ENCODE results near the gene SULT1C3. TPM values are rescaled to one million over a fixed set of nuclear protein-coding genes. Genes with fewer than 3 reads are reported as not detected.
"Not testable (repeated sequence)": the region's sequence is repeated elsewhere in the genome, so short reads cannot be mapped to it uniquely, and the experiment has no call there.

Gene SULT1C3
- total RNA-seq, 2 donors from 2014 or later, result not detected

GRCh38 chr2:108262036-108262435 is 22.3 kb downstream of the SULT1C3 start:
- Mint-ChIP-seq H3K27ac (no peak overlapping the region), H3K4me3 (no peak overlapping the region), H3K27me3 (peaks cover 40% of the 10 kb centered on the region), H3K4me1 (no peaks in the 10 kb centered on the region), H3K36me3 (ENCODE audit: low read depth) (no peaks in the 10 kb centered on the region)
- DNase-seq (no peak), ATAC-seq (no peak)
- H3K9me3 ChIP-seq (ENCODE audit: control insufficient read depth, low read length, poor library complexity, severe bottlenecking), result no peaks in the 10 kb centered on the region

- no peaks in the 10 kb centered on the region for H3K9me3 ChIP-seq (ENCODE audit: control insufficient read depth, low read length, poor library complexity, severe bottlenecking)
- ATAC-seq (no peak), DNase-seq (no peak)
- peaks cover 54% of the 10 kb centered on the region for H3K27me3 Mint-ChIP-seq
- no peaks in the 10 kb centered on the region for H3K36me3 Mint-ChIP-seq (ENCODE audit: low read depth)
- H3K4me3 Mint-ChIP-seq, result no peak overlapping the region
- H3K4me1 Mint-ChIP-seq, result no peaks in the 10 kb centered on the region
- H3K27ac Mint-ChIP-seq, result no peak overlapping the region
These were observed 23.6 kb downstream of the SULT1C3 start for GRCh38 chr2:108263401-108263800.

GRCh38 chr2:108266218-108266617 is 26.4 kb downstream of the SULT1C3 start:
- H3K36me3 Mint-ChIP-seq (ENCODE audit: low read depth), result no peaks in the 10 kb centered on the region
- no peak for ATAC-seq
- no peaks in the 10 kb centered on the region for H3K9me3 ChIP-seq (ENCODE audit: control insufficient read depth, low read length, poor library complexity, severe bottlenecking)

GRCh38 chr2:108267101-108267500 is 27.3 kb downstream of the SULT1C3 start:
- H3K27me3 Mint-ChIP-seq, result peaks cover 67% of the 10 kb centered on the region
- ATAC-seq, result no peak
- no peak overlapping the region for H3K27ac Mint-ChIP-seq
- H3K9me3 ChIP-seq (ENCODE audit: control insufficient read depth, low read length, poor library complexity, severe bottlenecking), result no peaks in the 10 kb centered on the region
- H3K4me1 Mint-ChIP-seq, result peaks cover 3% of the 10 kb centered on the region
- H3K4me3 Mint-ChIP-seq, result no peak overlapping the region
- DNase-seq, result no peak
- no peaks in the 10 kb centered on the region for H3K36me3 Mint-ChIP-seq (ENCODE audit: low read depth)

More at GRCh38 chr2:108266218-108266617, 26.4 kb downstream of the SULT1C3 start:
- no peak for DNase-seq
- H3K27ac Mint-ChIP-seq, result no peak overlapping the region
- H3K27me3 Mint-ChIP-seq, result peaks cover 73% of the 10 kb centered on the region
- H3K4me1 Mint-ChIP-seq, result no peaks in the 10 kb centered on the region
- H3K4me3 Mint-ChIP-seq, result no peak overlapping the region

GRCh38 chr2:108268001-108268400 is 28.2 kb downstream of the SULT1C3 start:
- Mint-ChIP-seq H3K36me3 (ENCODE audit: low read depth) (no peaks in the 10 kb centered on the region), H3K4me3 (no peak overlapping the region), H3K27me3 (peaks cover 67% of the 10 kb centered on the region)

GRCh38 chr2:108270346-108270745 is 30.6 kb downstream of the SULT1C3 start:
- DNase-seq (no peak), ATAC-seq (no peak)
- Mint-ChIP-seq H3K4me1 (peaks cover 3% of the 10 kb centered on the region), H3K36me3 (ENCODE audit: low read depth) (no peaks in the 10 kb centered on the region), H3K27me3 (peaks cover 51% of the 10 kb centered on the region), H3K4me3 (no peak overlapping the region), H3K27ac (no peak overlapping the region)
- no peaks in the 10 kb centered on the region for H3K9me3 ChIP-seq (ENCODE audit: control insufficient read depth, low read length, poor library complexity, severe bottlenecking)

More at GRCh38 chr2:108268001-108268400, 28.2 kb downstream of the SULT1C3 start:
- no peaks in the 10 kb centered on the region for H3K9me3 ChIP-seq (ENCODE audit: control insufficient read depth, low read length, poor library complexity, severe bottlenecking)
- H3K27ac Mint-ChIP-seq, result no peak overlapping the region
- ATAC-seq (no peak), DNase-seq (no peak)
- H3K4me1 Mint-ChIP-seq, result peaks cover 3% of the 10 kb centered on the region

- Mint-ChIP-seq H3K4me3 (no peak overlapping the region), H3K36me3 (ENCODE audit: low read depth) (no peaks in the 10 kb centered on the region), H3K4me1 (peaks cover 3% of the 10 kb centered on the region), H3K27ac (no peak overlapping the region), H3K27me3 (peaks cover 46% of the 10 kb centered on the region)
- H3K9me3 ChIP-seq (ENCODE audit: control insufficient read depth, low read length, poor library complexity, severe bottlenecking), result no peaks in the 10 kb centered on the region
- ATAC-seq, result no peak
- DNase-seq, result no peak
These were observed 31.2 kb downstream of the SULT1C3 start for GRCh38 chr2:108270768-108271506.

- DNase-seq (no peak), ATAC-seq (no peak)
- Mint-ChIP-seq H3K27ac (no peak overlapping the region), H3K27me3 (peaks cover 39% of the 10 kb centered on the region), H3K4me3 (no peak overlapping the region), H3K36me3 (ENCODE audit: low read depth) (no peaks in the 10 kb centered on the region), H3K4me1 (peaks cover 3% of the 10 kb centered on the region)
- H3K9me3 ChIP-seq (ENCODE audit: control insufficient read depth, low read length, poor library complexity, severe bottlenecking), result no peaks in the 10 kb centered on the region
These were observed 32.0 kb downstream of the SULT1C3 start for GRCh38 chr2:108271691-108272253.

- no peaks in the 10 kb centered on the region for H3K27me3 Mint-ChIP-seq
- DNase-seq, result no peak
- no peaks in the 10 kb centered on the region for H3K9me3 ChIP-seq (ENCODE audit: control insufficient read depth, low read length, poor library complexity, severe bottlenecking)
- H3K4me3 Mint-ChIP-seq, result no peak overlapping the region
- H3K4me1 Mint-ChIP-seq, result no peaks in the 10 kb centered on the region
- no peaks in the 10 kb centered on the region for H3K36me3 Mint-ChIP-seq (ENCODE audit: low read depth)
- H3K27ac Mint-ChIP-seq, result no peak overlapping the region
- no peak for ATAC-seq
These were observed 38.9 kb downstream of the SULT1C3 start for GRCh38 chr2:108278631-108279030.

- H3K4me1 Mint-ChIP-seq, result no peaks in the 10 kb centered on the region
- H3K36me3 Mint-ChIP-seq (ENCODE audit: low read depth), result no peaks in the 10 kb centered on the region
- H3K27me3 Mint-ChIP-seq, result no peaks in the 10 kb centered on the region
- no peaks in the 10 kb centered on the region for H3K9me3 ChIP-seq (ENCODE audit: control insufficient read depth, low read length, poor library complexity, severe bottlenecking)
- DNase-seq (no peak), ATAC-seq (no peak)
- H3K4me3 Mint-ChIP-seq, result no peak overlapping the region
- no peak overlapping the region for H3K27ac Mint-ChIP-seq
These were observed 39.7 kb downstream of the SULT1C3 start for GRCh38 chr2:108279468-108279867.

GRCh38 chr2:108280466-108280865 is 40.7 kb downstream of the SULT1C3 start:
- H3K27ac Mint-ChIP-seq, result no peak overlapping the region
- DNase-seq (no peak), ATAC-seq (no peak)
- H3K27me3 Mint-ChIP-seq, result no peaks in the 10 kb centered on the region
- H3K9me3 ChIP-seq (ENCODE audit: control insufficient read depth, low read length, poor library complexity, severe bottlenecking), result no peaks in the 10 kb centered on the region
- H3K4me1 Mint-ChIP-seq, result no peaks in the 10 kb centered on the region
- H3K36me3 Mint-ChIP-seq (ENCODE audit: low read depth), result no peaks in the 10 kb centered on the region
- H3K4me3 Mint-ChIP-seq, result no peak overlapping the region

GRCh38 chr2:108284566-108284965 is 44.8 kb downstream of the SULT1C3 start:
- H3K4me3 Mint-ChIP-seq; H3K4me1 Mint-ChIP-seq; H3K36me3 Mint-ChIP-seq (ENCODE audit: low read depth); H3K9me3 ChIP-seq (ENCODE audit: control insufficient read depth, low read length, poor library complexity, severe bottlenecking); ATAC-seq; H3K27ac Mint-ChIP-seq; DNase-seq: not testable (repeated sequence)
- H3K27me3 Mint-ChIP-seq, result peaks cover 12% of the 10 kb centered on the region

GRCh38 chr2:108285616-108286015 is 45.8 kb downstream of the SULT1C3 start:
- Mint-ChIP-seq H3K4me1 (peaks cover 2% of the 10 kb centered on the region), H3K27ac (no peak overlapping the region), H3K4me3 (no peak overlapping the region), H3K27me3 (peaks cover 12% of the 10 kb centered on the region), H3K36me3 (ENCODE audit: low read depth) (peaks cover 2% of the 10 kb centered on the region)
- H3K9me3 ChIP-seq (ENCODE audit: control insufficient read depth, low read length, poor library complexity, severe bottlenecking), result no peaks in the 10 kb centered on the region
- DNase-seq (no peak), ATAC-seq (no peak)

- no peak overlapping the region for H3K27ac Mint-ChIP-seq
- no peak overlapping the region for H3K4me3 Mint-ChIP-seq
- ATAC-seq, result no peak
- DNase-seq, result no peak
- no peaks in the 10 kb centered on the region for H3K9me3 ChIP-seq (ENCODE audit: control insufficient read depth, low read length, poor library complexity, severe bottlenecking)
- H3K36me3 Mint-ChIP-seq (ENCODE audit: low read depth), result peaks cover 2% of the 10 kb centered on the region
- peaks cover 2% of the 10 kb centered on the region for H3K4me1 Mint-ChIP-seq
- peaks cover 12% of the 10 kb centered on the region for H3K27me3 Mint-ChIP-seq
These were observed 47.4 kb downstream of the SULT1C3 start for GRCh38 chr2:108287169-108287568.

Data from T-helper 17 cell (primary cell).